Measurements from ENCODE around the gene ARSI.
A peak's percentile ranks its signal among the peaks of the same experiment; 100 is the strongest.

The ARSI gene

DNA sequence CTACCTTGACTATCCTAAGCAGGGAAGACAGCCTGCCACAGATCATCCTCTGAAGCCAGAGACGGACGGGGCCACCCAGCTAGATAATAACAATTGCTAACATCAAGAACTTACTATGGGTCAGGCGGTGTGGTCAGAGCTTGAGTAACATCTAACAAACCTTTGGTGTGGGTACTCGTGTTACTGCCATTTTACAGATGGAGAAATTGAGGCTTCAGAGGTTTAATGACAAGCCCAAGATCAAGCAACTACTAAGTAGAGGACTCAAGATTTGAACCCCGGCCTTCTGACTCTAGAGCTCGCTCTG lies 16.7 kb upstream of the ARSI start:
- Mint-ChIP-seq H3K9me3 (peaks cover 4% of the 10 kb centered on the region), H3K27me3 (ENCODE audit: low read depth, poor library complexity) (peaks cover 4% of the 10 kb centered on the region), H3K36me3 (ENCODE audit: low read depth) (no peaks in the 10 kb centered on the region), H3K4me1 (peaks cover 54% of the 10 kb centered on the region), H3K27ac (no peak overlapping the region), H3K4me3 (no peak overlapping the region)
- TF ChIP-seq, protein P1, sequence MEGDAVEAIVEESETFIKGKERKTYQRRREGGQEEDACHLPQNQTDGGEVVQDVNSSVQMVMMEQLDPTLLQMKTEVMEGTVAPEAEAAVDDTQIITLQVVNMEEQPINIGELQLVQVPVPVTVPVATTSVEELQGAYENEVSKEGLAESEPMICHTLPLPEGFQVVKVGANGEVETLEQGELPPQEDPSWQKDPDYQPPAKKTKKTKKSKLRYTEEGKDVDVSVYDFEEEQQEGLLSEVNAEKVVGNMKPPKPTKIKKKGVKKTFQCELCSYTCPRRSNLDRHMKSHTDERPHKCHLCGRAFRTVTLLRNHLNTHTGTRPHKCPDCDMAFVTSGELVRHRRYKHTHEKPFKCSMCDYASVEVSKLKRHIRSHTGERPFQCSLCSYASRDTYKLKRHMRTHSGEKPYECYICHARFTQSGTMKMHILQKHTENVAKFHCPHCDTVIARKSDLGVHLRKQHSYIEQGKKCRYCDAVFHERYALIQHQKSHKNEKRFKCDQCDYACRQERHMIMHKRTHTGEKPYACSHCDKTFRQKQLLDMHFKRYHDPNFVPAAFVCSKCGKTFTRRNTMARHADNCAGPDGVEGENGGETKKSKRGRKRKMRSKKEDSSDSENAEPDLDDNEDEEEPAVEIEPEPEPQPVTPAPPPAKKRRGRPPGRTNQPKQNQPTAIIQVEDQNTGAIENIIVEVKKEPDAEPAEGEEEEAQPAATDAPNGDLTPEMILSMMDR (IDR thresholded peaks at IDR 0.05) = no peak
- DNase-seq = no peak

DNA sequence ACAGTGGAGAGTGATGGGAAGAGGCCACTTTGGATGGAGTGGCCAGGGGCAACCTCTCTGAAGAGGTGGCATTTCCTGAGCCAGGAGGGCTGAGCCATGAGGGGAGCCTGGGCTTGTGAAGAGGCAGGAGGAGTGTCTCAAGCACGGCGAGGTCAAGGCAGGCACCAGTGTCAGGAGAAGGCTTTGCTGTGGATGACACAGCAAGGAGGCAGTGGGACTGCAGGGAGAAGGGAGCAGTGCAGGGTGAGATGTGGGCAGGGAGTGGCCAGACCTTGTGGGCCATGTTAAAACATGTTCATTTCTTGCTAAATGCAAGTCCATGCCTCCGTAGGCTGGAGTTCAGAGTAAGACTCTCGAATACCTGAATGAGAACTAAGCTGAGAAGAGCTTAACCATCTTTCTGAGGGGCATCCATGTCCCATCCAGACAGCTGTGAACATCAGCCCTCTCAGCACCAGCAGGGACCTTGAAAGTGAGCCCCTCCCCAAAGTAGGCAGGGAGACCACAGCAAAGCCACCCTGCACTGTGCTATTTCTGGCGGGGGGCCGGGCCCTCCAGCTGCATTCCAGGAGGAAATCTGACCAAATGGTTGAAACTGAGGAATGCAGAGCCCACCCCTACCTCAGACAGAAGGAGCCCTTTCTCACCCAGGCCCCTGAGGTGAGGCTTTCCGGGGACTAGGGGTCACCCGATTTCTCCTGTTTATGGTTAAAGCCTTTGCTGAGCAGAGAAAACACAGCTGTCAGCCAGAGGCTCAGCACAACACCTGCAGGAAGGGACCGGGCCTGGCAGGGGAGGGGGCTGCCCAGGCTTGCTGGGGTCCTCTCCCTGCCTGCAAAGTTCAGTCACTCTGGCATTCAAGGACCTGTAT lies 16.1 kb upstream of the ARSI start:
- Mint-ChIP-seq H3K4me3 (peak overlapping the region; percentile 3), H3K27me3 (ENCODE audit: low read depth, poor library complexity) (peaks cover 3% of the 10 kb centered on the region), H3K27ac (peak overlapping the region; percentile 0), H3K4me1 (peaks cover 60% of the 10 kb centered on the region), H3K36me3 (ENCODE audit: low read depth) (no peaks in the 10 kb centered on the region), H3K9me3 (peaks cover 4% of the 10 kb centered on the region)
- peak; percentile 35 for DNase-seq
- TF ChIP-seq, protein P1 (IDR thresholded peaks at IDR 0.05) = no peak

DNA sequence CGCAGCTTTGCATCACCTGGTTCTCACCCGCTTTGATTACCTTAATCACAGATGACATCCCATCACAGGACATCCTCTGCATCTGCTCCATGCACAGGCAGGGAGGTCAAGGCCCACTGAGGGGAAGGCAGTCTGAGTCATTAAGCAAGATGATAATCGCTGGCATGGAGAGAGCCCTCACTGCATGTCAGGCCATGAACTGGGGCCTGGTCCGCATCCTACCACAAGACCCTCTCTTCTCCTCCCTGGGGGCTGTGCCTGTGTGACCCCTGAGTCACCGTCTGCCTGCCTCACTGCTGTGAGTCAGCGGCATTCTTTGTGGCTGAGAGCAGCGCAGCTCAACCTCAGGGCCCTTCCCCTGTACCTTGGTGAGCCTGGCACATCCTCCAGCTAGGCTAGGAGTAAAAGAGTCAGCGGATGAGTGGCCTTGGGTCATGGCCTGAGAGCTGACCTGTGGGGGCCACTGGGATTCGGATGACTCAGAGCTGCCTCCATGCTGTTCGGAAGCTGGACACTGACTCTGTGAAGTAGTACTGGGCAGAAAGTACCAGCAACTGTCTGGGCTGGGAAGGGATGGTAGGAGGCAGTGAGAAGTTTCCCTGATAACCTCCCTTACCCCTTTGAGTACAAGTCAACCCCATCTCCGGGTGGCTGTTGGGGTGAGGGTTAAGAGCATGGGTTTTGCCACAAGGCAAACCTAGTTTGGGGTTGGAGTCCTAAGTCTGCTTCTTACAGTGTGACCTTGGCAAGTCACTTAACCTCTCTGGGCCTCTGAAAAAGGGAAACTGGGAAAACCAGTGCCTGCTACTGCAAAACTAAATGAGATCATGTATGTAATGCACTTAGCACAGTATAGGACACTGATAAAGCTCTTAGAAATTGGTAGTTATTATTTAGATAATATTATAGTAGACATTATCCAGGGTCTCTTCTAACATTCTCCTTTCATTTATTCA lies 14.6 kb upstream of the ARSI start:
- Mint-ChIP-seq H3K36me3 (ENCODE audit: low read depth) (no peaks in the 10 kb centered on the region), H3K9me3 (peaks cover 4% of the 10 kb centered on the region), H3K4me1 (peaks cover 72% of the 10 kb centered on the region), H3K4me3 (peak overlapping the region; percentile 35), H3K27ac (peak overlapping the region; percentile 95), H3K27me3 (ENCODE audit: low read depth, poor library complexity) (peaks cover 4% of the 10 kb centered on the region)
- TF ChIP-seq, protein P1 (IDR thresholded peaks at IDR 0.05) = no peak
- peak; percentile 44 for DNase-seq

DNA sequence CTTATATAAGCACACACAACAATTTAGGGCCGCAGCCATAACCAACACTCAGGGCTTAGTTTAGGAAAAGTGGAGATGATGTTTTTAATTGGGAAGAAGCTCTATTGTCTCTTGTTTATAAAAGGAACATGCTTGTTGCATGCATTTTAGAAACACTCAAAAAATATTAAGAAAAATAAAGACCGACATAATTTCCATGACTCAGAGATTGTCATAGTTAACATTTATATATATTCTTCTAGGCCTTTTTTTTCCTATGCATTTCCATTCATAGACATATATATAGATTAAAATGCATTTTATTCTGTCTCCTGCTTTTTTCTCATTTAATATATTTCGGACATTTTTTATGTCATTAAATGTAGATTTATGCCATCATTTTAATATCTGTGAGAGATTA lies 13.6 kb upstream of the ARSI start:
- Mint-ChIP-seq H3K36me3 (ENCODE audit: low read depth) (no peaks in the 10 kb centered on the region), H3K27ac (peak overlapping the region; percentile 59), H3K27me3 (ENCODE audit: low read depth, poor library complexity) (peaks cover 6% of the 10 kb centered on the region), H3K4me3 (no peak overlapping the region), H3K4me1 (peaks cover 75% of the 10 kb centered on the region), H3K9me3 (no peaks in the 10 kb centered on the region)
- TF ChIP-seq, protein P1 (IDR thresholded peaks at IDR 0.05) = no peak
- no peak for DNase-seq

DNA sequence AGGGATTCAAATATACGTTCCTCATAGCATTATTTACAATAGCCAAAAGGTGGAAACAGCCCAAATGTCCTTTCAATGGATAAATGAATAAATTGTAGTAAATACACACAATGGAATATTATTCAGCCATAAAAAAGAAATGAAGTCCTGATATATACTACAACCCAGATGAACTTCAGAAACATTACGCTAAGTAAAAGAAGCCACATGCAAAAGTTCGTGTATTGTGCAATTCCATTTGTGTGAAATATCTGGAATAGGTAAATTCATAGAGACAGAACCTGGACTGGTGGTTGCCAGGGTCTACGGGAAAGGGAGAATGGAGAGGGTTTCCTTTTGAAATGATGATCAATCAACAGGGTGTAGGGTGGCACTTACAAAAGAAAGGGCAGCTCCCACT lies 12.5 kb upstream of the ARSI start:
- Mint-ChIP-seq H3K27me3 (ENCODE audit: low read depth, poor library complexity) (peaks cover 6% of the 10 kb centered on the region), H3K4me3 (no peak overlapping the region), H3K9me3 (no peaks in the 10 kb centered on the region), H3K27ac (no peak overlapping the region), H3K36me3 (ENCODE audit: low read depth) (no peaks in the 10 kb centered on the region), H3K4me1 (peaks cover 79% of the 10 kb centered on the region)
- no peak for DNase-seq
- TF ChIP-seq, protein P1 (IDR thresholded peaks at IDR 0.05) = no peak

Measured in nephron progenitor cell (in vitro differentiated cells).